GM18517 (cell line): Measurements from ENCODE around the gene EPC2.

Experiments used
- ATAC-seq: cut with Tn5 transposase; IDR thresholded peaks from one replicate; pipeline ENCODE4 v1.9.1; 2021; ENCODE audit warnings: mild to moderate bottlenecking, moderate library complexity; ENCODE audit not compliant: unreplicated experiment

EPC2 gene

GRCh38 chr2:148796735-148797512, 152.4 kb downstream of the EPC2 start:
- no peak for ATAC-seq

DNA sequence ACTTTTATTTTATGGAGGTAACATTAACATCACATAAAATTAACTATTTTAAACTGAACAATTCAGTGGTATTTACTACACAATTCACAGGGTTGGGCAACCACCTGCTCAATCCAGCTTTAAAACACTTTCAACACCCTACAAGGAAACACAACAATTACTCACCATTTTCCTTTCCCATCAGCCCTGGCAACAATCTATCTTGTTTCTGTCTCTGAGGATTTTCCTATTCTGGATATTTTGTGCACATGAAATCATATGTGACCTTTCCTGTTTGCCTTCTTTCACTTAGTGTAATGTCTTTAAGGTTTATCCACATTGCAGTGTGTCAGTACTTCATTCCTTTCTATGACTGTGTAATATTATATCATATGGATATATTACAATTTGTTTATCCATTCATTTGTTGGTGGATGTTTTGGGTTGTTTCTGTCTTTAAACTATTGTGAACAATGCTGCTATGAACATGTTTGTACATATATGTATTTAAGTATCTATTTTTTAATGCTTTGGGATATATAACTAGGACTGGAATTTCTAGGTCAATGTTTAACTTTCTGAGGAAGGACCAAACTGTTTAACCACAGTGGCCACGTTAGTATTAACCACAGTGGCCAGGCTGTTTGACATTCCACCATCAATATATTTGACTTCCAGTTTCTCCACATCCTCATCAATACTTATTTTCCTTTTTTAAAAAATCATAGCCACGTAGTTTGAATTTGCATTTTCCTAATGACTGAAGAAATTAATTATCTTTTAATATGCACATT, 158.1 kb downstream of the EPC2 start:
- ATAC-seq, result no peak

GRCh38 chr2:148810081-148810480, 165.5 kb downstream of the EPC2 start:
- ATAC-seq, result no peak

DNA sequence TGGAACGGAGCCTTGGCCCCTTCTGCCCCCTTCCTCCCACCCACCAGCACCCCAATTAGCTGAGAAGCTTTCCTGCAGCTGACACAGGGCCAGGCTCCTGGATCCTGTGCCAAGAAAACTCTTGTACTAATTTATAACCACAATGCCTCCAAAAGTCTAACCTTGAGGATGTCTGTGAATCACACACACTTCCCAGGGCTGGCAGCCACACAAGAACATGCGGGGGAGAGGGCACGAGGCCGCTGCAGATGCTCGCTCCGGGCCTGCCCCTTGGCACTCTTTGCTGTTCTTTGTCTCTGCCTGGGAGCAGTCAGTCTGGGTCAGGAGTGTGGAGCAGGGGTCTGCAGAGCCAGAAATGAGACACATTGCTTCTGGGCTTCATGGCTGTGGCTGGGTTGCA, 167.8 kb downstream of the EPC2 start:
- ATAC-seq, result no peak

GRCh38 chr2:148813603-148814065, 169.1 kb downstream of the EPC2 start:
- peak; percentile 99 for ATAC-seq

GRCh38 chr2:148814143-148814859, 169.8 kb downstream of the EPC2 start:
- no peak for ATAC-seq

- ATAC-seq, result no peak
Observed at GRCh38 chr2:148814860-148815419, 170.4 kb downstream of the EPC2 start.

GRCh38 chr2:148816176-148816575, 171.6 kb downstream of the EPC2 start:
- ATAC-seq, result no peak

- ATAC-seq, result no peak
Observed at GRCh38 chr2:148817210-148817708, 172.7 kb downstream of the EPC2 start.

GRCh38 chr2:148819019-148819585, 174.6 kb downstream of the EPC2 start:
- no peak for ATAC-seq

DNA sequence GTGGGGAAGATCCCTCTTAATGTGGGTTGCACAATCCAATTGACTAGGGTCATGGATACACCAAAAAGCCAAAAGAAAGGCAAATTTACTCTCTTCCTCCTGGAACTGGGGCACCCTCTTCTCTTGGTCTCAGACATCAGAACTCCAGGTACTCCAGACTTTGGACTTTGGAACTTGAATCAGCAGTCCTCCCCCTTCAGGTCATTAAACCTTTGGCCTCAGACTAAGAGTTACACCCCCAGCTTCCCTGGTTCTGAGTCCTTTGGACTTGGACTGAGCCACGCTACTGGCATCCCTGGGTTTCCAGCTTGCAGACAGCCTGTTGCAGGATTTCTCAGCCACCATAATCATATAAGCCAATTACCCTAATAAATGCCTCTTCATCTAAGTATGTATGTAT, 179.6 kb downstream of the EPC2 start:
- no peak for ATAC-seq

GRCh38 chr2:148826791-148827190, 182.2 kb downstream of the EPC2 start:
- no peak for ATAC-seq

DNA sequence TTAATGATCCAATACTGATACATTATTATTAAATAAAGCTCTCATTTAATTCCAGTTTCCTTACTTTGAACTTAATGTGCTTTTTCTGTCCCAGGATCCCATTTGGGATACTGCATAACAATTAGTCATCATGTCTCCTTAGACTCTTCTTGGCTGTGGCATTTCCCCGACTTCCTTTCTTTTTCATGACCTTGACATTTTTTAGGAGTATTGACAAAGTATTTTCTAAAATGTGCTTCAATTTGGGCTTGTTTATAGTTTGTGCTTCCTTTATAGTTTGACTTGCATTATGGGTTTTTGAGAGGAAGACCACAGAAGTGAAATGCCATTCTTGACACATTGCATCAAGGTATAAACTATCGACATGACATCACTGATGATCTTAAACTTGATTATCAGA, 184.4 kb downstream of the EPC2 start:
- no peak for ATAC-seq

- ATAC-seq, result no peak
Observed at GRCh38 chr2:148829618-148830017, 185.1 kb downstream of the EPC2 start.

GRCh38 chr2:148832637-148833036, 188.1 kb downstream of the EPC2 start:
- ATAC-seq, result no peak
